Activated CD8-positive, alpha-beta memory T cell treated with anti-CD3 and anti-CD28 coated beads for 4 hours (primary cell): ENCODE results near the gene USP10.

Source experiments
- DNase-seq, 2 donors: peaks; one replicate each; pipeline ENCODE4 v3.0.0-alpha.2; 2020; ENCODE audit warnings: low read depth in 2 of 2

The USP10 gene

DNA sequence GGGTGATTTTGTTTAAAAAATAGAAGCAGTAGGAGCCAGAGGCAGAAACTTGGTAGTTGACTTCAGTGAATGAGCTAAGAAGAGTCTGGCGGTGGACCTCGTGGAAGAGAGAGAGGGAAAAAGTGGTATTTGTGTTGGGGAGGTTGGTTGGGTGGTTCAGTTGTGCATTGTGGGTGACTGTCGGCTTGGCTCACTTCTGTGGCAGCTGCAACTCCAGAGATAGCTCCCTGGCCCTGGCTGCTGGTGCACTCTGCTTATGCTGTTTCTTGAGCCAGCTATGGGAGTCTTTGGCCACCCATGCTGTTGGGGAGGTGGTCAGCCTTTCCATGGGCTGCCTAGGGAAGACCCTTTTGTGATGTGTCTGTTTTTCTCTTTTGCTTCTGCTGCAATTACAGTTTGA lies 69.6 kb downstream of the USP10 start:
- no peak for DNase-seq

DNA sequence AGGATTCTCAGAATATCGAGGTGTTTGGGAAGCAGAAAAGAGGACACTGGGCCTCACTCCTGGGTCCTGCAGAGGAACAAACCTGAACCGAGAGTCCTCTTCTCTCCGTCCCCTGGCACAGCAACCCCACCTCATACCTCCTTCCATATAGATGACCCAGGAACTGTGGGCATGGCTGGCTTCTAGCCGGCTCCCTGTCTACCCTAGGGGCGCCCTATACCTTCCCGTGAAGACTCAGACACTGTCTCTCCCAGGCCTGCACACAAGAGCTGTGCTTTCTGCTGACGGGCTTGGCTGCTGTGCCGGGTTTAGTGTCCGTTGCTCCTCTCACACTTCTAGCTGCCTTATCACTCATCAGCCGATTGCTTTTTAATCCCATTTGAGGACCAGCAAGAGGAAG lies 73.5 kb downstream of the USP10 start:
- DNase-seq: no peak

DNA sequence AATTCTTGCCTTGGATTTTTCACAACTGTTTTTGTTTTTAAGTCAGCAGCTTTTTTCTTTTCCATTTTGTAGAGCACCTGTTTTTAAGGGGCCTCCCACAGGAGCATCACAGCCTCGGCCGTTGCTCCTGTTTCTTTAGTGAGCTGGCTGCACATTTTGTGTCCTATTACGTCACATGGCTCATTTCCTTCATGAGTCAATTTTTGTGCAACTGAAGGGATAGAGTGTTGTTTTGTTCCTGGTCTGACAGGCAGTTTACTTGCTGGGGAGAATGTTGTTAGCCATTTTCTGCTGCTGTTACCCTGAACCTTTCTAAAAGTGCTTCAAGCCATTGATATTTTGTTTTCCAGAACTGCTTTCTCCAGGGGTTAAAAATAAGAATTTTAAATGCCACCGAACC lies 75.0 kb downstream of the USP10 start:
- DNase-seq: no peak

DNA sequence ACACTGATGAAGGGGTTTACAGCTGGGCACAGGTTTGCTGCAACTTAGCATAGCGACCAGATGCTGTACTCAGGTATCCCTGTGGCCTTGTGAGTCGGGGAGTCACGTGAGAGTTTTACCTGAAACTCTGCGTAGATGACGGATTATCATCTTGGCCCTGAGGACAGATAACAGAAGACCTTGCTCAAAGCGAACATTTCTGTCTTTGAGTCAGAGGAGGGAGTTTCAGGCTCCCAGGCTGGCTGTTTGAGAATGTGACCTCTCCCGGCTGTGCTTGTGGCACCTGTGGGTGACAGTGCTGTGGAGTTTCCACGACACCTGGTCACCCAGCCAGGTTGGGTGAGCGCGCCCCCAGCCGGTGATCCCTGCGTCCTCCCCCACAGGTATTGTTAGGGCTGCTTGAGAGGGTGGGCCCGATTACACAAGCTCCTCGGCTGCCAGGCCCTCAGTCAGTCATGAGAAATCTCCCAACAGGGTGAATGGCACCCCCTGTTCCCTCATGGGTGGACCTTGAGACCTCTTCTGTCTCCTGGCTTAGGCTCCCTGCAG lies 75.5 kb downstream of the USP10 start:
- DNase-seq: no peak

DNA sequence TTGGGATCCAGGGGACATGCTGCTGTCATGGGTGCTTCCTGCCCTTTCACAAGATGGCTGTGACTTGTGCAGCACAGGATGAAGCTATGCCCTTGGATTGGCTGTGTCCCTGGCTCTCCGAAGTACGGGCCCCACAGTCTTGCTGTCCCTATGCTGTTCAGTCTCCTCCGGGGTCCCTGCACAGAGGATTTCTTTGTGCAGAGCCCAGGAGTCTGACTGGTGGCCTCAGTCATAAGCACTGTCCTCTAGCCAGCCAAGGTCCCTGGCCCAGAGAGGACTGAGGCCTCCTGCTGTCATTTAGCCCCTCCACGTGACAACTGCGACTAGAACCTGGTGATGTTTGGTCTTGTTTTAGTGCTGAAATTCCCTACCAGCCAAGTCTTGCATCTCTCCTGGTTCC lies 77.6 kb downstream of the USP10 start:
- no peak for DNase-seq

DNA sequence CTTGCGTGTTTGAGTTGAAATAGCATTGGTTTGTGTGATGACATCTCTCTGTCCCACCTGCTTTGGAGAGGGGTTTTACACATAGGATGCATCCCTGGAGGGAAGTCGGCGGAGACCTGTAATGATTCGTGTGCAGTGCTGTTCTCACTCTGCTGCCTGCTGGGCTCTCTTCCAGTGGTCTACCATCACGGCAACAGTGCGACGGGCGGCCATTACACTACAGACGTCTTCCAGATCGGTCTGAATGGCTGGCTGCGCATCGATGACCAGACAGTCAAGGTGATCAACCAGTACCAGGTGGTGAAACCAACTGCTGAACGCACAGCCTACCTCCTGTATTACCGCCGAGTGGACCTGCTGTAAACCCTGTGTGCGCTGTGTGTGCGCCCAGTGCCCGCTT lies 78.9 kb downstream of the USP10 start:
- no peak for DNase-seq

DNA sequence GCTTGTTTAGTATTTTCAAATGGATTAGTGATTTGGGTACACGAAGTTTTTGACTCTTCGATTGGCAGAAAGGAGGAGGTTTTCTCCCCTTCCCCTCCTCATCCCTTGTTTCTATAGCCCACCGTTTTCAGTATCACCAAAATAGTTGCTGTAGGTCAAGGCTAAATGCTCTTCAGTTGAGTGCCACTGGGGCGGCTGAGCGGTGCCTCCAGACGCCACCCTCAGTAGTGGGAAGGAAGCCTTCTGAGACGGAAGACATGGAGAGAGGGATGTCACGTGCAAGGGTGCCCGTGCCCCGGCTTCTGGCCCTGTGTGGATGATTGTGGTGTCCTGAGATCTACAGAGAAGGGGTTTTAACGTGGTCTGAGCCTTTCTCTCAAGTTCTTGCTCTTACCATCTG lies 80.3 kb downstream of the USP10 start:
- no peak for DNase-seq

DNA sequence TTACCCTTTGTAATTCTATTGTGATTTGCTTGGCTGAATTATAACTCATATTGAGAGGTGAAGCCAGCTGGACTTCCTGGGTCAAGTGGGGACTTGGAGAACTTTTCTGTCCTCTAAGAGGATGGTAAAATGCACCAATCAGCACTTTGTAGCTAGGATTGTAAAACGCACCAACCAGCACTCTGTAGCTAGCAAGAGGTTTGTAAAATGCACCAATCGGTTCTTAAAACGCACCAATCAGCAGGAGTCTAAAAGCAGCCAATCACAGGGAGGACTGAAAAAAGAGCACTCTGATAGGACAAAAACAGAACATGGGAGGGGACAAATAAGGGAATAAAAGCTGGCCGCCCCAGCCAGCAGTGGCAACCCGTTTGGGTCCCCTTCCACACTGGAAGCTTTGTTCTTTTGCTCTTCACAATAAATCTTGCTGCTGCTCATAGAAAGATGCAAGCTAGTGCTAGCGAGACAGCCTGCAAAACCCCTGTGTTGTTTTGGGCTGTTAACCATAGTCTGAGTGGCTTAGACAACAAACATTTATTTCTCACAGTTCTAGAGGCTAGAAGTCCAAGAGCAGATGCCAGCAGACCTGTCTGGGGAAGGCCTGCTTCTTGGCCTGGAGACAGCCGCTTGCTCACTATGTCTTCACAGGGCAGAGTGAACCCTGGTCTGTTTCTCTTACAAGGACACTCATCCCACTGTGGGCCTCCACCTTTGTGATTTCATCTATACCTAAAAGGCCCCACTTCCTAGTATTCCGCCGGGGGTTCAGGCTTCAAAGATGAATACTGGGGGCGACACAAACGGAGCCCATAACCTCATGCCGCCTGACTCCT lies 81.0 kb downstream of the USP10 start:
- no peak for DNase-seq

DNA sequence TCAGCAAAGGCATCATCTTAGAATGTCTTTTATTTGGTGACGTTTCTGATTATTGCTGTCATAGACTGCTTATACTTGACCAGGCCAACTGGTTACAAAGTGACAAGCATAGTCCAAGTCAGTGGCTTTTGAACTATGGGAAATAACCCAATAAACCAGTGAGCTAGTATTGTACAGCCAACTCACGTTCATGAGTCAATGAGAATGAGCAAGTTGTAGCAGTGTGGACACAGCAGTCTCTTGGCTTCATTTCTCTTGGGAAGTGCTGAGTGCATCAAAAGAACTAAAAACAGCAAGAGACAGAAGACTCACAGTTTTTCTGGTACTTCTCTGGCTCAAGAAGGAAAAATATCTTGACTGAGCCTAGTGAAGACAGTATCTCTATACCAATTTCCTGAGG lies 83.0 kb downstream of the USP10 start:
- DNase-seq: no peak

DNA sequence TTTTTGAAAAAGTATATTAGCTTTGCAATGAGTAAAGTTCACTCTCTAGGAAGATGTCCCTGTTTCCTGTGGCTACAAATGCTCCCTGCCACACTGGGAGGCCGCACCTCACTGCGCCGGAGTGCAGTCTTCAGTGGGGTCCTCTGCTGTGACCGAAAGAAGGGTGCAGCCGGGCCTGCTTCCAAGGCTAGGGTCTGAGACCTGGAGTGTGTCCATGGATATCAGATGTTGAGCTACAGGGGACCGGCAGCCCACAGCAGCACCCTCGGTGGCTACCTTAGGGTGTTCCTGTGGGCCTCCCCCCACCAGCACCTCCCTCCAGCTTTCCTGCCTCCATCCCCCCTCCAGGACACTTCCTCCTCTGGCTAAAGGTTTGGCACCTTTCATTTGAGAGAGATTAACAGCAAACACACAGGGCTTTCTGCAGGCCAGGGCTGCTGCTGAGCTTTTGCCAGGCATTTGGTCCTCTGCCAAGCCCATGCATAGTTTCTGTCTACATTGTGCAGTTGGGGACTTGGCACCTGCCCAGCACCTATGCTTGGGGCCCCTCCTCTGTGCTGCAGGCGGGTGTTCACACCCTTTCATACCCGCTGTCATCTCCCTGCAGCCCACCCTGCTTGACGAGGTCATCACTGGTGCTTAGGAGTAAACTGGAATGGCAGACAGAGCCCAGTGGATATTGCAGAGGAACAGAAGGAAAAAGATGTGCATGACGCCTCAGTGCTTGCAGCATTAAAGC lies 86.2 kb downstream of the USP10 start:
- DNase-seq: no peak

DNA sequence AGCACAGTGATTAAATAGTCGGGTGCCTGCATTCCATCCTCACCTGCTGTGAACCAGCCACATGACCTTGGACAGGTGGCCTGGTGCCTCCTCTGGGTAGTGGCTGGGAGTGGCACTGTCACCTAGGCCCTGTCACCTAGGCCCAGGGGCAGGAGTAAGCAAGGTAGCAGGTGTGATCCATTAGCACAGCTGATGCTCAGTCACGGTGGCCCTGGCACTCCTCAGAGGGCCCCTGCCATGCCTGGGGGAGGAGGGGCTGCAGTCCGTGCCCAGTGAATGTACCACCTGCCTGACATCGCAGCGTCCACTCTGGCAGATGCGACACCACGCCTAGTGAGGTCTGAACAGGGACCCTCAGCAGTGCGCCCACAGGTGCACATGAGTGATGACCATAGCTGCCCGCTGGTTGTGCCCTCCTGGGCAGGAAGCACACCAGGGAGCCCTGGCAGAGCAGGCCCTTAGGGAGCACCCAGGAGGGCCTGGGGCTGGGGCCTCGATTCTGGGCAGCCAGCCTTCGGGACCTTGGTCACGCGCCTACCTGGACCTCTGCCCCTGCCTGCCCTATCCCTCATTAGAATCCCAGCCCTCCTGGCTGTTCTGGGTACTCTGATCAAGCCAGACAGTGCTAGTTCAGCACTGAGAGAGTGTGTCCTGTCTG lies 86.9 kb downstream of the USP10 start:
- DNase-seq: no peak

DNA sequence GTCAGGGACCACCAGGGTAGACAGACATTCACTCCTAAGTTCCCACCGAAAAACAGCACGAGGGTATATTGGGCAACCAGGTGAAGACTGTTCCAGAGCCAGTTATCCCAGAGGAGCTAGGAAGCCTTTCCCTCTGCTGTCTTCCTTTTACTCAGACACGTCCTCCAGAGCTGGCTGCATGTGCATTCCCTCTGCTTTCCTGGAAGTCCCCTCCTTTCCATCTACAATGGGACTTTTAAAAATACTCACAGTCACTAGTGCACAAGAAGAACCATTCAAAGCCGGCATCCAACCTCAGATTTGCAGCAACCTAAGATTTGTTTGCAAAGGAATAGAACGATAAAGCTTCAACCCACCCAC lies 87.4 kb downstream of the USP10 start:
- DNase-seq: no peak

DNA sequence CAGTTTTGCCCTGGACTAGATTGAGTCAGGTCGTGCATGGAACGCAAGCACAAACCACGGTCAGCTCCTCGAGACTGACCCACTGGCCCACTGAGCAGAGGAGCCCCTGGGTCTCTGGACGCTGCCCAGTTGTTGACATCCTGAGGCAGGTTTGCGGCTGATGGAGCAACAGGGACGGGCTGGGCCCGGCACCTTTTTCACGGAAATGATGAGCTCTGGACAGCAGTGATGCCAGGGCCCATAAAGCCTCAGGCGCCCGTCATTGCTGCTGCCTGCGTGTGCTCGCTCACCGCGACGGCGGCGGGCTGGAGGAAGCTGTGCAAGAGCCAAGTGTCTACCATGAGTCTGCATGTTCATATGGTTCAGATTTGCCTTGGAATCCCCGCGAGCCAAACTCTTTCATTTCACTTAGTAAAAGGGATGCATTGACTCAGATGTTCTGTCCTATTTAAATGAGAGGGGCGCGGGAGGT lies 89.2 kb downstream of the USP10 start:
- no peak for DNase-seq

DNA sequence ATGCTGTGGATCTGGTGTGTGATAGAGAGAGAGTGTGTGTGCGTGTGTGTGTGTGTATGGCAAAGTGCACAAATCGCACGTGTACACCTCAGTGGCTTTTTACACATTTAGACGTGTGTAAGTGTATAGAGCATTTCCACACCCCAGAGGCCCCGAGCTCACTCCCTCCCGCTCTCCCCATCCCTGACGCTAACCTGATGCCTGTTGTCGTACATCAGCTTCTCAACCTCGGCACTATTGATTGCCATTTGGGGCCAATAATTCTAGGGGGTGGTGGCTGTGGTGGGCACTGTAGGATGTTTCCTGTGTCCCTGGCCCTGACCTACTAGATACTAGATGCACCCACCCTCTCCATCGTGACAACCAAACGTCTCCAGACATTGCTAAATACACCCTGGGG lies 89.6 kb downstream of the USP10 start:
- no peak for DNase-seq

DNA sequence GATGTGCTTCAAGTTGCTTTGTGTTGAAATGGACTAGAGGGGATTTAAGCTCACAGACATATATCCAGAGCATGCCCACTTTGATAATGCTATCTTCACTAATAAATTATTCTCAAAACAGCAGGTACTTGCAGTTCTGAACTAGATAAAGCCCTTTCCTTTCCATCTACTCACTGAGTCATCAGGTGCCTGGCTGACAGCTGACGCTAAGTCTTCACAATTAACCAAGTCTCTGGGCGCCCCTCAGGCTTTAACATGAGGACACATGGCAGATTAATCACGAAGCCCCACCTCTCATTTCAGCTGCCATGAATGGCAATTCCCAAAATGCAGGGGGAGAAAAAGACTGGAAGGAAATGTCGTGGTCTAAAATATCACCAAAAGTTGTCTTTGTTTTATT lies 90.5 kb downstream of the USP10 start:
- no peak for DNase-seq

DNA sequence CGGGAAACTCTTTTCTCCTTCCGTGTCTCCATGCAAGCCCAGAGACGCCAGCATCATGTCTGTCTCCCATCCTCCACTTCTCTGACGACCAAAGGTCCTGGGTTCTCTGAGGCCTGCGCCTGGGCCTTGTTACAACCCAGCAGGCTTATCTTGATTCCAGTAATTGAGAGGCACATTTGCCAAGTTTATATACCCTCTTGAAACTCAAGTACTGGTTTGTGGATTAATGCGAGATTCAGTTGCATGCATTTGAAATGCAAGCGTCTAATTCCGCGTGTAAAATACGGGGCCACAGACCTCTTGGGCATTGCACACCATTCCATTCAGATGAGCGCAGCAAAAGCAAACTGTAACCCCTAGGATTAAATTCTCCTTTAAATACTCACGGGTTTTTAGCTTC lies 91.3 kb downstream of the USP10 start:
- DNase-seq: no peak

DNA sequence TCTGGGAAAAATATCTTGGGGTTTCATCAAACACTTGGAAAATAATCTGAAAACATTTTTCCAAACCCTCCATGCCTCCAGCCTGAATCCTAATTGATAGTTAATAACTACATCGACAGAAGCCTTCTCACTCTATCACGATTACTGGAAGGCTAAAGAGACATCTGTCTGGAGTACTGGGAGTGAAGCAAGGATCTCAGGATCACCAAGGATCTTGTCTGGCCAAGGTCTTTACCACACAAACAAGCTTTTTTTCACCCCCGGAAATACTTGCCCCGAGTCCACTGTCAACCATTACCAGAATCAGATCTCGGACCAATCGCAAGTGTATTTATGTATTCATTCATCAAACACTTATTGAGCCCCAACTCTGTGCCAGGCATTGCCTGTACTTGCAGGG lies 91.7 kb downstream of the USP10 start:
- DNase-seq: no peak

DNA sequence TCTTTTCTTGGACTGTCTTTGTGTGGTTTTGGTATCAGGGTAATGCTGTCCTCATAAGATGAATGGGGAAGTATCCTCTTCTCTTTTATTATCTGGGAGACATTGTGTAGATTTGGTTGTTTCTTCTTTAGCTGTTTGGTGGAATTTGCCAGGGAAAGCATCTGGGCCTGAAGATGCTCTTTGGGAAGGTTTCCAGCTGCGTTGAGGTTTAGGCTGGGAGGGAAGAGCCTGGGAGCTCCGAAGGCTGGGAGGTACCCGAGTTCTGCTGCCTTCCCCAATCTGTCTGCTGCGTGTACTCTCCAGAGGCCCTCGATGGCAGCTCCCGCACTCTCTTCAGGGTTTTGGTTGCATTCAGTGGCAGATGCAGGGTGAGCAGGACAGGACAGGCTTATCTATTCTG lies 94.4 kb downstream of the USP10 start:
- DNase-seq: no peak

DNA sequence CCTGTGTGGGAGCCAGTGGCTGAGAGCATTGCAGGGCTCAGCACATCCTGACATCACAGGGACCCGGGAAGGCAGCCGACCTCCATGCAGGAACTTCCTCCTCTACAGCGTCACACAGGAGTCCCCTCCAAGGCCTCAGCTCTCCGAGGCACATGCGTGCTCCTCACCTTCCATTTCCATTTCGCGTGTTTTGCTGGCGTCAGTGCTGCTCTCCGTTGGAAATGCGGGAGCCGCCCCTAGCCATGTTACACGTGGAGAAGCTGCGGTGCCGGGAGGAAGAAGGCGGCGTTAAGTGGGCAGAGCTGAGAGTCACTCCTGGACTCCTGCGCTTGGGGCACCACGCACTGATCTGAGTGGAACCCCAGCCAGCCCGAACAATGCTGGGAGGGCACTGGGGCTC lies 94.8 kb downstream of the USP10 start:
- DNase-seq: no peak

DNA sequence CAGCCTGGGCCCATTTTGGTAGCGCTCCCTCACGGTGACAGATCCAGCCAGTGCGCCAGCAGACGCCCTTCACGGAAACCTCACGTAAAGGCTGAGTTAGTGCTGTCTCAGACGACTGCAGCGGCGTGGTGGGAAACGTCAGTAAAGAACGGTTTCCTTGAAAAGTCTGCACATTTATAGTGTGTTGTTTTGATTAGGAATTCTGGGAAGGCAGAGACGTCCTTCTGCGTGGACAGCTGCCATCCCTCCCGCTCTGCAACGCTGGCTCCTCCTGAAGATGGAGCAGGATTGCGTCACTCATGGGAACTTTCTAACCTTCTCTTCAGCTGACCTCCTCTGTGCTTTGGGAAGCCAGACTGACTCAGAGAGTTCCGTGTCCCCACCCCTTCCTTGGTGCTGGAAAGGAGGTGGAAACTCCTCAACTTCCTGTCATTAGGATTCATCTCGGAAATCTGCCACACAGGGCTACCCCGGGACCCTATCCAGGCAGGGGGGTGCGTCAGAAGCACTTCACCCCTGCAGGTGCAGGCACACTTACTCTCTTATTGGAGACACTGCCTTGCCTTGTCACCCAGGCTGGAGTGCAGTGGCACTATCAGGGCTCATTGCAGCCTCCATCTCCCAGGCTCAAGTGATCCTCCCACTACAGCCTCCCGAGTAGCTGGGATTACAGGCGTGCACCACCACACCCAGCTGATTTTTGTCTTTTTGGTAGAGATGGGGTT lies 95.7 kb downstream of the USP10 start:
- no peak for DNase-seq

DNA sequence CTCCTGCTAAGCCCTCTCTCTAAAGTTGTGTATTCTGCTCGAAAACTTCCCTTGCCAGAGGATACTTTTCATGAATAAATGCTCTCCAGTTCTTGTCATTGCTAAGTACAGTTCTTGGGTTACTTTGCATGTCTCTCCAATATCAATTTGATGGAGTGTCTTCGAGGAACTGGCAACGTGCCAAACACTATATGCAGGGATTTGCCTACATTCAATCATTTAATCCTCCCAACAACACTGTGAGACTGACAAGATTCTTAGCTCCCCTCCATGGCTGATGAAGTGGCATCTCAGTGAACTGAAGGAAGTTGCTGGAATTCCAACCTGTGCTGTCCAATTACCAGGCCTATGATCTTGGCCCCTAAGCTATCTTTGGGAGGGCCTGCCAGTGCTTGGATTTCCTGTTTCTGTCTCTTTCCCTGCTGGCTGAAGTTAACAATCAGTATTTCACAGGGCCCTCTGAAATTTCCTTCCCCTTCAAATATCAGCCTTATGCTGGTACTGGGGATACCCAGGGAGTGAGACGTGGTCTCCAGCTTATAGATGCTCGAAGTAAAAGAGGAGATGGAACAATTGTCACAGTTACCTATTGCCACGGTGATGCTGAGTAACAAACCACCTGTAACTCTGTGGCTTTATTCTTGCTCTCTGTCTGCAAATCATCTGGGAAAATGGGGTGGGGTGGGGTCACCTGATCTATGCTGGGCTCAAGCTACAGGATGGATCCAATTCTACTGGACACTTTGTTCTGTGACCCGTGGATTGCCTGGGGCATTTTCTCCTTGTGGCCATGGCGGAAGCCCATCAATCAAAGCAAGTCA lies 100.6 kb downstream of the USP10 start:
- DNase-seq: no peak
